NCI-H460 (cell line): ENCODE data around the gene URB1. TPM values are rescaled to one million over a fixed set of nuclear protein-coding genes. Genes with fewer than 3 reads are reported as not detected.
"Not testable (repeated sequence)": the region's sequence is repeated elsewhere in the genome, so short reads cannot be mapped to it uniquely, and the experiment has no call there.

ENCODE experiments used
- DNase-seq: peaks from one replicate; pipeline ENCODE4 v3.0.0-alpha.2; 2016; ENCODE audit warnings: low read depth; ENCODE audit errors: extremely low read depth
- polyA plus RNA-seq: library from polyadenylated mRNA; depleted of rRNA; stranded (reverse); fragments of >200 nt; gene quantifications from 2 replicates; pipeline ENCODE4 v1.2.3, GENCODE V29; 2014; cell fraction: nucleus; rRNA removed
- total RNA-seq: library from RNA; depleted of rRNA; stranded (reverse); fragments of >200 nt; shearing (Covaris generic); gene quantifications from 2 replicates; pipeline ENCODE4 v1.2.3, GENCODE V29; 2014; rRNA removed

The URB1 gene
- total RNA-seq, result 25.4 and 26.4 TPM in 2 replicates
- 20.6 and 31.2 TPM in 2 replicates for polyA plus RNA-seq

- peak; percentile 78 for DNase-seq
These were observed at the start of gene URB1 for GRCh38 chr21:32392880-32393676. Gene URB1 (minus strand): TSS chr21:32393012. CDS start chr21:32392910, 102 bp downstream.

- no peak for DNase-seq
These were observed 44.9 kb upstream of the URB1 start for GRCh38 chr21:32437729-32438128.

- DNase-seq, result not testable (repeated sequence)
These were observed 40.3 kb upstream of the URB1 start for GRCh38 chr21:32432982-32433660.

GRCh38 chr21:32427958-32428623 is 35.3 kb upstream of the URB1 start:
- no peak for DNase-seq

GRCh38 chr21:32426592-32427051 is 33.8 kb upstream of the URB1 start:
- no peak for DNase-seq

GRCh38 chr21:32426066-32426465 is 33.3 kb upstream of the URB1 start:
- no peak for DNase-seq

- no peak for DNase-seq
These were observed 32.8 kb upstream of the URB1 start for GRCh38 chr21:32425628-32426027.

GRCh38 chr21:32424674-32425073 is 31.9 kb upstream of the URB1 start:
- DNase-seq, result no peak

- no peak for DNase-seq
These were observed 31.4 kb upstream of the URB1 start for GRCh38 chr21:32424191-32424535.

GRCh38 chr21:32423320-32424190 is 30.7 kb upstream of the URB1 start:
- no peak for DNase-seq

GRCh38 chr21:32422064-32422463 is 29.3 kb upstream of the URB1 start:
- no peak for DNase-seq

- no peak for DNase-seq
These were observed 25.3 kb upstream of the URB1 start for GRCh38 chr21:32418146-32418545.

- DNase-seq, result no peak
These were observed 22.9 kb upstream of the URB1 start for GRCh38 chr21:32415451-32416398.

- peak; percentile 40 for DNase-seq
These were observed 22.0 kb upstream of the URB1 start for GRCh38 chr21:32414579-32415358.

- no peak for DNase-seq
These were observed 21.1 kb upstream of the URB1 start for GRCh38 chr21:32413697-32414578.

GRCh38 chr21:32413015-32413504 is 20.2 kb upstream of the URB1 start:
- DNase-seq, result peak; percentile 33
